GM12892 (cell line): Measurements from ENCODE around the gene TEKT3.

ENCODE experiments used
- DNase-seq: peaks from one replicate; pipeline ENCODE4 v3.0.0; 2011; ENCODE audit not compliant: insufficient read length
- FAIRE-seq: peaks from 2 replicates; lab custom pipeline; 2011; peaks lifted over from hg19 to GRCh38; lab: Jason Lieb, UNC
- POLR2A ChIP-seq: IDR thresholded peaks from 2 replicates; pipeline ENCODE4 v1.6.1; 2011; ENCODE audit warnings: low read depth, low read length, control low read depth
- POLR2AphosphoS5 ChIP-seq: IDR thresholded peaks from 2 replicates; pipeline ENCODE4 v1.6.1; 2011; ENCODE audit warnings: low read depth, low read length, control low read depth
- TAF1 ChIP-seq: IDR thresholded peaks from 2 replicates; pipeline ENCODE4 v1.6.1; 2011; ENCODE audit warnings: low read depth, mild to moderate bottlenecking, control low read depth, low read length, borderline replicate concordance

Gene TEKT3

GRCh38 chr17:15257796-15258512, 83.4 kb downstream of the TEKT3 start:
- FAIRE-seq (no peak), DNase-seq (no peak)
- TF ChIP-seq POLR2AphosphoS5: no peak
- TF ChIP-seq TAF1: no peak
- no peak for TF ChIP-seq POLR2A

GRCh38 chr17:15257258-15257788, 84.1 kb downstream of the TEKT3 start:
- FAIRE-seq (no peak), DNase-seq (peak; percentile 60)
- no peak for TF ChIP-seq TAF1
- TF ChIP-seq POLR2A: no peak
- TF ChIP-seq POLR2AphosphoS5: no peak

- no peak for FAIRE-seq
- DNase-seq: no peak
- TF ChIP-seq POLR2AphosphoS5 (no peak), POLR2A (no peak), TAF1 (no peak)
Measured at GRCh38 chr17:15256689-15257088, 84.7 kb downstream of the TEKT3 start.

- FAIRE-seq: no peak
- DNase-seq: no peak
- TF ChIP-seq POLR2A (no peak), POLR2AphosphoS5 (no peak), TAF1 (no peak)
Measured at GRCh38 chr17:15255713-15256454, 85.5 kb downstream of the TEKT3 start.
